PC-3 (cell line): ENCODE measurements around the gene IFFO2.

Source experiments
- EZH2 ChIP-seq: fragments of 300-600 bp; sonication (generic); IDR thresholded peaks from one replicate; pipeline ENCODE4 v1.6.1; 2017; ENCODE audit warnings: antibody characterized with exemption, mild to moderate bottlenecking, low read length; ENCODE audit not compliant: unreplicated experiment
- EZH2phosphoT487 ChIP-seq: fragments of 300-600 bp; sonication (generic); IDR thresholded peaks from 2 replicates; pipeline ENCODE4 v1.6.1; 2018; ENCODE audit warnings: mild to moderate bottlenecking, antibody characterized with exemption, low read length, borderline replicate concordance
- TF ChIP-seq, protein P1 (sequence below): fragments of 300-600 bp; sonication (generic); conservative IDR thresholded peaks from 2 replicates; pipeline ENCODE4 v1.5.1; 2017; ENCODE audit warnings: antibody characterized with exemption, low read depth, mild to moderate bottlenecking, low read length

DNA sequence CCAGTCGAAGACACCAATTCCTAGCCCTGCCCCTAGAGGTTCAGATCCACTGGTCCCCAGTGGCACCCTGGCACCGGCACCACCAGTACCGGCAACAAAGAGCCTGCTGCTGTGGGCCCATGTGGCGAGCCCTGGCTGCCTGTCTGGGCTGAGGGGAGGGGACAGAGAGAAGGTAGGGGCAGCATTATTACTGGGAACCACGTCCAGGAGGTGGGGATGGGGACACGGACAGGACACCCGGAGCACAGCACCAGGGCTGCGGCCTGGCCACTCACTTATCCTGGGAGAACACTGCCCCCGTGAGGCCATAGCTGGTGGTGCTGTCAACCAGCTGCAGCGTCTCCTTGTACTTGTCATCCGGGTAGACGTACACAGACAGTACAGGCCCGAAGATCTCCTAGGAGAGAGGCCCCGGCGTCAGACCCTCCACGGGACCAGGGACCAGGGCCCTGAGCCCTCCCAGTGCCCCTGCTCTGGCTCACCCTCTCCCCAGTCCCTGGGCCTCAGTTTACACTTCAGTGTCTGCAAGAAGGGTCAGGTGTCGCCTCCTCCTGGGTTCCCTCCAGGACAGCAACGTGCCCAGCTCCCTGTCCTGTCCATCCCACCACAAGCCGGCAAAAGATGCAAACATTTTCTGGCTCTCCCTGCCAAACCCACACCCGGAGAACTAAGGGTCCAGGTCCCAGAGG lies 81.2 kb downstream of the IFFO2 start:
- TF ChIP-seq, protein P1, sequence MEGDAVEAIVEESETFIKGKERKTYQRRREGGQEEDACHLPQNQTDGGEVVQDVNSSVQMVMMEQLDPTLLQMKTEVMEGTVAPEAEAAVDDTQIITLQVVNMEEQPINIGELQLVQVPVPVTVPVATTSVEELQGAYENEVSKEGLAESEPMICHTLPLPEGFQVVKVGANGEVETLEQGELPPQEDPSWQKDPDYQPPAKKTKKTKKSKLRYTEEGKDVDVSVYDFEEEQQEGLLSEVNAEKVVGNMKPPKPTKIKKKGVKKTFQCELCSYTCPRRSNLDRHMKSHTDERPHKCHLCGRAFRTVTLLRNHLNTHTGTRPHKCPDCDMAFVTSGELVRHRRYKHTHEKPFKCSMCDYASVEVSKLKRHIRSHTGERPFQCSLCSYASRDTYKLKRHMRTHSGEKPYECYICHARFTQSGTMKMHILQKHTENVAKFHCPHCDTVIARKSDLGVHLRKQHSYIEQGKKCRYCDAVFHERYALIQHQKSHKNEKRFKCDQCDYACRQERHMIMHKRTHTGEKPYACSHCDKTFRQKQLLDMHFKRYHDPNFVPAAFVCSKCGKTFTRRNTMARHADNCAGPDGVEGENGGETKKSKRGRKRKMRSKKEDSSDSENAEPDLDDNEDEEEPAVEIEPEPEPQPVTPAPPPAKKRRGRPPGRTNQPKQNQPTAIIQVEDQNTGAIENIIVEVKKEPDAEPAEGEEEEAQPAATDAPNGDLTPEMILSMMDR: peak; percentile 83
- no peak for TF ChIP-seq EZH2phosphoT487
- no peak for TF ChIP-seq EZH2
